Neural cell (in vitro differentiated cells): ENCODE measurements around the gene CENPS. TPM values are rescaled to one million over a fixed set of nuclear protein-coding genes. Genes with fewer than 3 reads are reported as not detected.
"Not testable (repeated sequence)": the region's sequence is repeated elsewhere in the genome, so short reads cannot be mapped to it uniquely, and the experiment has no call there.

Experiments
- H2AFZ ChIP-seq: fragments of 200-600, 300-800 bp; sonication (generic), shearing (Covaris generic); 2 replicates; pipeline ENCODE4 v1.6.0; 2014; ENCODE audit warnings: low read depth, mild to moderate bottlenecking, antibody characterized with exemption, low read length, moderate library complexity
- H3F3A ChIP-seq: fragments of 200-600 bp; shearing (Covaris generic); 2 replicates; pipeline ENCODE4 v1.6.1; 2016; ENCODE audit warnings: mild to moderate bottlenecking, moderate library complexity, mixed read lengths, antibody characterized with exemption, low read length; ENCODE audit not compliant: insufficient read depth, poor library complexity, severe bottlenecking
- H3K27ac ChIP-seq: fragments of 200-600, 300-800 bp; sonication (generic), shearing (Covaris generic); 2 replicates; pipeline ENCODE4 v1.5.1; 2014; ENCODE audit warnings: mild to moderate bottlenecking, low read length, moderate library complexity
- H3K27me3 ChIP-seq: fragments of 300-800, 200-600 bp; sonication (generic), shearing (Covaris generic); 2 replicates; pipeline ENCODE4 v1.6.0; 2014; ENCODE audit warnings: mild to moderate bottlenecking, low read depth, low read length, moderate library complexity; ENCODE audit not compliant: insufficient read depth
- H3K36me3 ChIP-seq: fragments of 300-800, 200-600 bp; sonication (generic), shearing (Covaris generic); 2 replicates; pipeline ENCODE4 v1.5.1; 2014; ENCODE audit warnings: mild to moderate bottlenecking, antibody characterized with exemption, low read length, moderate library complexity; ENCODE audit not compliant: insufficient read depth
- H3K4me2 ChIP-seq: fragments of 300-800, 200-600 bp; sonication (generic), shearing (Covaris generic); 2 replicates; pipeline ENCODE4 v1.6.0; 2014; ENCODE audit warnings: mild to moderate bottlenecking, low read length
- H3K4me3 ChIP-seq: fragments of 300-800, 200-600 bp; sonication (generic), shearing (Covaris generic); 2 replicates; pipeline ENCODE4 v1.5.1; 2014; ENCODE audit warnings: mild to moderate bottlenecking, low read length, moderate library complexity
- H3K79me2 ChIP-seq: fragments of 200-600 bp; shearing (Covaris generic); replicated peaks from 2 replicates; pipeline ENCODE4 v1.6.0; 2014; ENCODE audit warnings: mild to moderate bottlenecking, low read length, moderate library complexity; ENCODE audit not compliant: insufficient read depth
- H3K9ac ChIP-seq: fragments of 300-800, 200-600 bp; sonication (generic), shearing (Covaris generic); 2 replicates; pipeline ENCODE4 v1.6.1; 2016; ENCODE audit warnings: mild to moderate bottlenecking, low read length, mixed read lengths
- H3K9me2 ChIP-seq: fragments of 200-600 bp; shearing (Covaris generic); 2 replicates; pipeline ENCODE4 v1.6.1; 2016; ENCODE audit warnings: mild to moderate bottlenecking, low read length, mixed read lengths; ENCODE audit not compliant: insufficient read depth
- H3K9me3 ChIP-seq: fragments of 200-600, 300-800 bp; sonication (generic), shearing (Covaris generic); 2 replicates; pipeline ENCODE4 v1.6.1; 2016; ENCODE audit warnings: mild to moderate bottlenecking, mixed run types, low read length, moderate library complexity, mixed read lengths
- H4K20me1 ChIP-seq: fragments of 200-600 bp; shearing (Covaris generic); 2 replicates; pipeline ENCODE4 v1.6.1; 2016; ENCODE audit warnings: mild to moderate bottlenecking, mixed run types; ENCODE audit not compliant: insufficient read depth
- CTCF ChIP-seq: fragments of 450-650 bp; IDR thresholded peaks from 2 replicates; pipeline ENCODE4 v1.5.1; 2014; ENCODE audit warnings: antibody characterized with exemption, mild to moderate bottlenecking, moderate library complexity; ENCODE audit not compliant: poor library complexity, severe bottlenecking
- EP300 ChIP-seq: fragments of 450-650 bp; conservative IDR thresholded peaks from 2 replicates; pipeline ENCODE4 v1.6.1; 2014; ENCODE audit warnings: antibody characterized with exemption, mild to moderate bottlenecking, moderate library complexity; ENCODE audit not compliant: poor library complexity, severe bottlenecking
- EZH2 ChIP-seq: fragments of 200-600, 300-800 bp; shearing (Covaris generic), sonication (generic); IDR thresholded peaks from 2 replicates; pipeline ENCODE4 v1.6.1; 2014; ENCODE audit warnings: antibody characterized with exemption, low read length, borderline replicate concordance, mild to moderate bottlenecking; ENCODE audit not compliant: insufficient read depth, poor library complexity, severe bottlenecking
- MXI1 ChIP-seq: fragments of 450-650 bp; conservative IDR thresholded peaks from 2 replicates; pipeline ENCODE4 v1.6.1; 2014; ENCODE audit warnings: antibody characterized with exemption, mild to moderate bottlenecking; ENCODE audit not compliant: poor library complexity, severe bottlenecking
- POLR2AphosphoS5 ChIP-seq: IDR thresholded peaks from 2 replicates; pipeline ENCODE4 v1.6.1; 2012
- RAD21 ChIP-seq: fragments of 450-650 bp; conservative IDR thresholded peaks from 2 replicates; pipeline ENCODE4 v1.6.1; 2014; ENCODE audit warnings: antibody characterized with exemption, mild to moderate bottlenecking, moderate library complexity
- SMC3 ChIP-seq: fragments of 450-650 bp; conservative IDR thresholded peaks from 2 replicates; pipeline ENCODE4 v1.6.1; 2014; ENCODE audit warnings: antibody characterized with exemption, mild to moderate bottlenecking, moderate library complexity; ENCODE audit not compliant: poor library complexity
- TAF1 ChIP-seq: IDR thresholded peaks from 2 replicates; pipeline ENCODE4 v1.6.1; 2012; ENCODE audit warnings: low read depth
- polyA plus RNA-seq: library from polyadenylated mRNA; depleted of rRNA; stranded (reverse); fragments of >200 nt; gene quantifications from 2 replicates; pipeline ENCODE4 v1.2.3, GENCODE V29; 2014
- TF ChIP-seq, protein P1 (sequence below): IDR thresholded peaks from 2 replicates; pipeline ENCODE4 v1.6.1; 2012; ENCODE audit warnings: borderline replicate concordance

Gene CENPS
- polyA plus RNA-seq, 1 donor from 2014 or later: 16.5 TPM

GRCh38 chr1:10473145-10473765 lies 43.0 kb downstream of the CENPS start:
- H3K4me2 ChIP-seq: no peak overlapping the region
- H3K27me3 ChIP-seq: no peaks in the 10 kb centered on the region
- no peaks in the 10 kb centered on the region for H3K36me3 ChIP-seq
- peaks cover 23% of the 10 kb centered on the region for H3K79me2 ChIP-seq
- no peak overlapping the region for H3K27ac ChIP-seq
- H3K4me3 ChIP-seq: no peak overlapping the region
- H3K9me2 ChIP-seq: no peaks in the 10 kb centered on the region
- H3K9me3 ChIP-seq: no peaks in the 10 kb centered on the region
- no peaks in the 10 kb centered on the region for H3F3A ChIP-seq
- no peak overlapping the region for H2AFZ ChIP-seq
- H3K9ac ChIP-seq: no peak overlapping the region
- TF ChIP-seq EZH2 (no peak), TAF1 (no peak), CTCF (no peak), RAD21 (no peak), SMC3 (no peak), POLR2AphosphoS5 (no peak), MXI1 (no peak), EP300 (no peak)
- TF ChIP-seq, protein P1, sequence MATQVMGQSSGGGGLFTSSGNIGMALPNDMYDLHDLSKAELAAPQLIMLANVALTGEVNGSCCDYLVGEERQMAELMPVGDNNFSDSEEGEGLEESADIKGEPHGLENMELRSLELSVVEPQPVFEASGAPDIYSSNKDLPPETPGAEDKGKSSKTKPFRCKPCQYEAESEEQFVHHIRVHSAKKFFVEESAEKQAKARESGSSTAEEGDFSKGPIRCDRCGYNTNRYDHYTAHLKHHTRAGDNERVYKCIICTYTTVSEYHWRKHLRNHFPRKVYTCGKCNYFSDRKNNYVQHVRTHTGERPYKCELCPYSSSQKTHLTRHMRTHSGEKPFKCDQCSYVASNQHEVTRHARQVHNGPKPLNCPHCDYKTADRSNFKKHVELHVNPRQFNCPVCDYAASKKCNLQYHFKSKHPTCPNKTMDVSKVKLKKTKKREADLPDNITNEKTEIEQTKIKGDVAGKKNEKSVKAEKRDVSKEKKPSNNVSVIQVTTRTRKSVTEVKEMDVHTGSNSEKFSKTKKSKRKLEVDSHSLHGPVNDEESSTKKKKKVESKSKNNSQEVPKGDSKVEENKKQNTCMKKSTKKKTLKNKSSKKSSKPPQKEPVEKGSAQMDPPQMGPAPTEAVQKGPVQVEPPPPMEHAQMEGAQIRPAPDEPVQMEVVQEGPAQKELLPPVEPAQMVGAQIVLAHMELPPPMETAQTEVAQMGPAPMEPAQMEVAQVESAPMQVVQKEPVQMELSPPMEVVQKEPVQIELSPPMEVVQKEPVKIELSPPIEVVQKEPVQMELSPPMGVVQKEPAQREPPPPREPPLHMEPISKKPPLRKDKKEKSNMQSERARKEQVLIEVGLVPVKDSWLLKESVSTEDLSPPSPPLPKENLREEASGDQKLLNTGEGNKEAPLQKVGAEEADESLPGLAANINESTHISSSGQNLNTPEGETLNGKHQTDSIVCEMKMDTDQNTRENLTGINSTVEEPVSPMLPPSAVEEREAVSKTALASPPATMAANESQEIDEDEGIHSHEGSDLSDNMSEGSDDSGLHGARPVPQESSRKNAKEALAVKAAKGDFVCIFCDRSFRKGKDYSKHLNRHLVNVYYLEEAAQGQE: no peak
- no peaks in the 10 kb centered on the region for H4K20me1 ChIP-seq

GRCh38 chr1:10474309-10474612 lies 44.0 kb downstream of the CENPS start:
- not testable (repeated sequence) for H4K20me1 ChIP-seq, H3K27ac ChIP-seq, H2AFZ ChIP-seq, H3K9me2 ChIP-seq, H3K36me3 ChIP-seq, H3K4me2 ChIP-seq, H3K9ac ChIP-seq, H3K27me3 ChIP-seq, H3K9me3 ChIP-seq, H3F3A ChIP-seq
- Histone ChIP-seq H3K4me3 (peak overlapping the region; percentile 74), H3K79me2 (peaks cover 24% of the 10 kb centered on the region)
